ENCODE results near the gene IRX2.

The IRX2 gene

GRCh38 chr5:2755681-2756171, 4.2 kb upstream of the IRX2 start:
- DNase-seq, result no peak

DNA sequence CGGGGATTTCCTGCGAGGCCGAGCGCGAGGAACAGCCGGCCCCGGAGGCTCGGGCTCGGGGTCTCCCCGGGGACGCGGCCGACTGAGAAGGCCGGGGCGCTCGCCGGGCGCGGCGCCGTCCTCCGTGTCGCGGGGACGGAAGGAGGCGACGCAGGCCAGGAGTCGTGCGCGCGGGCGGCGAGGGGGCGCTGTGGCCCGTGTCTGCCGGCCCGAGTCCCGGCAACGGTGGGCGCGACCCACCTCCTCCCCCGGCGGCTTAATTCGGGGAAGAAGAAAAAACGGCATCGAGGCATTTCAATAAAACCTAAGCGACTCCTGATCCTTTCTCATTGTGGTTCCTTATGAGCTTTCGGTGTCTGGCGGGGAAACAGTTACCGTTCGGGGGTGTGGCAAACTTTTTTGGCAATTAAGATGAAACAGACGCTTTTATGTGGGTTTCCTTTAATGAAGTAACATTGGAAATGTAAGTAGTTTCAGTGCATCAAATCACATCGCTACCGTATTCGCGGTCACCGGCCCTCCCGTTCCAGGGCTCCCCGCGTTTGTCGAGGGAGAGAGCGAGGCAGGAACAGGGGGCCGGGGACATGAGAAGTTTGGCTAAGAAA, 3.7 kb upstream of the IRX2 start:
- DNase-seq, result no peak

DNA sequence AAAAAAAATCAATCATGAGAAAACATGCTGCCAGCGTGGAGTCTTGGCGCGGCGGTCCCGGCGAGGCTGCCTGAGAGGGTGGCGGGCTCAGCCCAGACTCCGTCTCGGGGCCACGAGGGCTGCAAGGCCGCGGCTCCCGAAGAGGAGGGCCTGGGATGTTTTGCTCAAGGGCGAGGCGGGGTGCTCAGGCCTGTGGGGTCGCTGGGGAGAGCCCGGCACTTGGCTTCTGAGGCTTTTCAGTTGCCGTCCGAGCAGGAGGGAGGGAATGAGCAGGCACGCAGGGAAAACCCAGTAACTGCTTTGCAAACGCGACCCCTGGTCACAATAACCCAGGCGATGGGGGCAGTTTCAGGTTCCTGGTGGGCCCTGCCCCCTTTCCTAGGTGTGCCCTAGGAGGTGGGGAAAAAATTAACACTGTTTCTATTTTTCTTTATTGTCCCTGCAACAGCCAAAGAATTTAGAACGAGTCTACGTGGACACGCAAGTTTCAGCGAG, 3.2 kb upstream of the IRX2 start:
- no peak for DNase-seq

DNA sequence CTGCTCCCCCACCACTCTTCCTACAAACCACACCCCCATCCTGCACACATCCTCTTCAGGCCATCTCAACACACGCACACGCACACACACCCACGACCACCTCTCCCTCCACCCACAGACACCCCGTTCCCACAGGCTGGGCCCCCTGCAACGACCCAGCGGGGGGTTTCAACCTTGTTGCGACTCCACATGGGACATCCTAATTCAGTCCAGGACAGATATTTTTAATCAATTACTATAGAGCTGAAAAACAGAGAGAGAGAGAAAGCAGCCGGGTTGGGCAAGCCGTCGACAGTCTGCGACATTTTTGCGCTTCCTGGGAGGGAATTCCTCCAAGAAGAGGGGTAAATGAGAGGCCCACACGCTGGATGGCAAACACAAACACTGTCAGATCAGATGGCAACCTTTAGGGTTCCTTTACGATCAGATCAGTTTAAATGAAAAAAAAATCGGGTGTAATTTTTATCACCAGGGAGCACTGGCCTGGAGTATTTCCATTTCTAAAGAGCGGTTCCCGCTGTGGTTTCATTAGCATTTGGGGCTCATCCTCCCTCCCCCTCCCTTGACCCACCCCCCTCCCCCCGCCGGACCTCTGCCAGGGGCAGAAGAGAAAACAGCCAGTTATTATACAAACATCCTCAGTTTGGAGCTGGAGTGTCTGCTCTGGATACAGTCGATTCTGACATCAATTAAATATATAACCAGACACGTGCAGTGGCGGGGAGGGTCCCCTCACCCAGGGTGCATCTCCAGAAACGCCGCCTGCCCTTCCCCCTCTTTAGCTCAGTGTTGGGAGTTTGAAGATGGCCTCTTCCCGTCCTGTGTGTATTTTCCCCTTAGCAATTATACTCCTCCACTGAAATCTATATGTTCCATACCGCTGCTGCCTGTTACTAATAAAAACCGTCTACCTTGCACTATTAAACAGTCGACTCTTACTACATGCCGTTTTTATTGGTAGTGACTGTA, 2.3 kb upstream of the IRX2 start:
- no peak for DNase-seq

DNA sequence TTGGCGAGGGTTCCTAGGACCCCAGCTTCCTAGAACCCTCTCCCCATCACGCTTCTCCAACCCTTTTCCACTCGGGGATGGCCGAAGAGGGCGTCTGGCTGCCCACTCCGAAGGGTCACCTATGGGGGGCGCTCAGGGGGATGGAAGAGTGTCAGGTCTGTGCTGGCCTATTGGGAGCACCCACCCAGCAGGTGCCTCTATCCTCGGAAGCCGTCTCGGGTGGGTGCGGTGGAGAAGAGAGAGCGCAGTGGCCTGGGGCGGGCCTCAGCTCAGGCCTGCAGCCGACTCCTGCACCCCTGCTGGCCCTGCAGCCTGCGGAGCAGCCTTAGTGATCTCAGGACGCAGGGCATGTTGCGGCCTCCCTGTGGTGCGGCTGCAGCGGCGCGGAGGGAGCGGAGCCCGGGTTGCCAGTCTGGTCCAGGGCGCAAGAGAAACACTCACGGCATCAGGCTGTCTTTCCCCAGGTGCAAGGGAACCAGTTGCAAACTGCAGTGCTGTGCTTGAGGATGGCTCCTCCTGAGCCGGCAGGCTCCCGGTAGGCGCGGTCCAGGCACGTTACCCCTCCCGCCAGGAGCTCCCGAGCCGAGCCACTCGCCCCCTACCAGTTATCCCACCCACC, 1.5 kb upstream of the IRX2 start:
- DNase-seq, result no peak

- no peak for DNase-seq
Measured at GRCh38 chr5:2752059-2752820, 763 bp upstream of the IRX2 start.

DNA sequence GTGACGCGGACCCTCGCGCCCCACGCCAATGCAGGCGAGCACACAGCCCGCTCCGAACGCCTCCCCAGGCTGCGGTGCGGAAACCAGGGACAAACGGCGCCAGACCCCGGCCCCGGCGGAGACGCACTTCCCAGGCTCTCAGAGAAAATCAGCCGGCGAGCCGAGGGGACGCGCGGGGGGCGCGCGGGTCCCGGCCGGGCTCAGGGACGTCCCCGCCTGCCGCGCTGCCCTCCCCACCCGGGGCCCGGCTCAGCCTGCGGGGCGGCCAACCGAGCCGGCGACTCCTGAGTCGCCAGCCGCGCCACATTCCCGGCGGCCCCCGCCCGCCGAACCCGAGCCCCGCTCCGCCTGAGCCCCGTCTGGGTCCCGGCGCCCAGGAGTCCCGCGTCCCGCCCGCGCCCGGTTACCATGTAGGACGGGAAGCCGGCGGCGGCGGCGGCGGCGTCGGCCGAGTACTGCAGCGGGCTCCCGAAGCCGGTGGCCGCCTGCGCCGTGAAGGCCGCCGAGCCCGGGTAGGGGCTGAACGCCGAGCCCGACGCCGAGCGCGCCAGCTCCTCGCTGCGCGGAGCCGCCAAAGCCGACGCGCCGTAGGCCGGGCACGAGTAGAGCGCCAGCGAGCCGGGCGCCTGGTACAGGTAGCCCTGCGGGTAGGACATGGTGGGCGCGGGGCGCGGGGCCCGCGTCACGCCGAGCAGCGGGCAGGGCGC, 566 bp downstream of the IRX2 start:
- DNase-seq, result no peak

DNA sequence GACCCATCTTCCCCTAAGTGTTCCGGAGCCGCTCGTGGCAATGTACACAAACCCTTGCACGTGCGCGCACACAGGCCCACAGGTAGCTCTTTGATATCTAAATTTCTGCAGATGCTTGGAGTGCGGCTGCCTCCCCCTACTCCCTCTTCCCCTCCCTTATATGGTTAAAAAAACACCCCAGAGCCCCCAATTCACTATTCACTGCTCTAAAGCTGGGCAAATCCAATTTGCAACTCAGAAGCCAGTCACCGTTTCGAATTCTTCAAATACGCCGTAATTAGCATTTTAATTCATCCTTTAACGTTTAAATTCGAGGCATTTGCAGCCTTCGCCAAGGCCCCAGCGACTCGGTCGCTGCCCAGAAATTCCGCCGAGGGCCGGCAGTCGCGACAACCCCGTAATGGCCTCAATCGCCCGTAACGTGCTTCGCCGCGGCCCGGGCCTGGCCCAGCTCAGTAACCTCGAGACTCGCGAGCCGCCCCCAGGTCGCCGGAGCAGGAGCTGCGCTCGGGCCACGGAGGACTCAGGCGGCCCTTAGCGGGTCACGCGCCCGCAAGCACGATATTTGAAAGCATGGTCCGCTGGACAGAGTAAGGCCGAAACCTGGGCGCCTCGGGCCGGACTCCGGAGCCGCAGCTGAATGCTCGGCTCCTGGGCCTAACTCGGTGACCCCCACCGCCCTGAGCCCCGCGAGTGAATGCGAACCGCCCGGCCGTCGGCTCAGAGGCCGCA, 1.3 kb downstream of the IRX2 start:
- DNase-seq, result no peak

DNA sequence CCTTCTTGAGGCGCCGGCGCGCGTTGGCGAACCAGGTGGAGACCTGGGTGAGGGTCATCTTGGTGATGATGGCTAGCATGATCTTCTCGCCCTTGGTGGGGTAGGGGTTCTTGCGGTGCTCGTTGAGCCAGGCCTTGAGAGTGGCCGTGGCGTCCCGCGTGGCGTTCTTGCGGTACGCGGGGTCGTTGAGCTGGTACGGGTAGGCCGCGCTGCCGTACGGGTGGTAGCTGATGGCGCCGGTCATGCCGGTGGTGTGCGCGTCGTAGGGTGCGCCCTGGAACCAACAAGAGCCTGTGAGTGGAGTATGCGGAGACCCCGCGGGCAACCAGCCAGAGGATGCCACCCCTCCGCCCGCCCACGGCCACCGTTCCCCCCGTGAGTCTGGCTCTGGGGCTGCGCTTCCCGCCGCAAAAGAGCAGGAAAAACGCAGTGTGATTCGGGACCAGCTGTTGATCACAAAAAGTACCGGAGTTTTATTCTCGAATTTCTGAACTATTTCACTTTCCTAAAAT, 1.9 kb downstream of the IRX2 start:
- DNase-seq, result no peak

DNA sequence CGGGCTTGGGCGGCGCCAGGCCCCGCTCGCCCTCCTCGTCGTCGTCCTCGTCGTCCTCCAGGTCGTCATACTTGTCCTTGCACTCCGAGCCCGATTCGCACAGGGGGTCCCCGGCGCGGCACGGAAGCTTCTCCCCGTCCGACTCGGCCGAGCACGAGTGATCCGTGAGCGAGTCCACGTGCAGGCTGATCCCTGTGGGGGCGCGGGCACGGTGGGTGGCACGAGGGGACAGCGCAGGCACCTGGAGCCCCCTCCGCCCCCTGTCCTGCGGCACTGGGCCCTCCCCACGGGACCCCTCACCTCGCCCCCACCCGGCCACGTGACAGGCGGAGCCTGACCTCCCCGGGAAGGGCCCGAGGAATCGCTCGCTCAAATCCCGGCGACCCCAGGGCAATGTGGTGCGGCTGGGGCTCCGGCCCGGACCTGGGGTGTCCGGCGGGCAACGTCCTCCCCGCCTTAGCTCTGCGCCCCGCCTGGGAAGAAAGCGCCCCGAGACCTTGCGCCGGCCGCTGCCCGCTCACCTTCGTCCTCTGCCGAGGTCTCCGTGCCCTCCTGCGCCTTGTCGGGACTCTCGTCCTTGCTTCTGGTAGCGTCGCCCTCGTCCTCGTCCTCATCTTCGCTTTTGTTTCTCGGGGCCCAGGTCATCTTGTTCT, 2.5 kb downstream of the IRX2 start:
- no peak for DNase-seq

- no peak for DNase-seq
Measured at GRCh38 chr5:2748179-2748860, 3.2 kb downstream of the IRX2 start.

DNA sequence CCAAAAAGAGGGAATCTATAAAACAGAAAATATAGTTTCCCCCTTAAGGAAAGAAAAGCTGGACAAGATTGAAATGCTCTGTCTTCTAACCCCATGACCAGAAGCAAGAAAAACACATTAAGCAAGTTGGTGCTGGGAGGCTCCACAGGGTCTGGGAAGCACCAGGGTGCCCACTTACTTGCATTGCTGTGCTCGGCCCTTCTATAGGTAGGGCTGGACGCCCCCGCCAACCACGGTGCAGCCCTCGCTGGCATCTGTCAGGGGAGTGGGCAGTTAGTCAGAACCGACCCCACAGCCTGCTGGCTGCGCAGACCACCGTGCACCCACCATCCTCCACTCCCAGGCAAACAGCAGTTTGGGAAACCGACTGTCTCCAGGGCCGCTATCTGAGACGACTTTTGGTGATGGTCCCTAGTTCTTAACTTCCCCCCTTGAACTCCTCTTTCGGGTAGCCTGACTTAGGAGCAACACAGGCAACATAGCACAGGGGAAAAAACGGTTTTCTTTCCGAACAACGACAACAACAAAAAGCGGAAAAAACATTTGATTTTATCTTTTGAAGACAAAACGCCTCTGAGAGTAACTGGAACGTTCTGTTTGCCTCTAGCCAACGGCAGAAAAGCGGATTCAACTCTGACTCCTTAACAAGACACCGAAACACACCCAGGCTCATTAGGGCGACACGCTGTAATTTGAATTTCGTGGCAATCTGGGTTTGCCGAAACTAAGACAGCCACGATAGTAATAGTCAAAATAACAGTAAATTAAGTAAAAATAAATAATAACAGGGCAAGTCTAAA, 3.9 kb downstream of the IRX2 start:
- no peak for DNase-seq

- DNase-seq, result no peak
Measured at GRCh38 chr5:2746561-2747032, 4.9 kb downstream of the IRX2 start.

DNA sequence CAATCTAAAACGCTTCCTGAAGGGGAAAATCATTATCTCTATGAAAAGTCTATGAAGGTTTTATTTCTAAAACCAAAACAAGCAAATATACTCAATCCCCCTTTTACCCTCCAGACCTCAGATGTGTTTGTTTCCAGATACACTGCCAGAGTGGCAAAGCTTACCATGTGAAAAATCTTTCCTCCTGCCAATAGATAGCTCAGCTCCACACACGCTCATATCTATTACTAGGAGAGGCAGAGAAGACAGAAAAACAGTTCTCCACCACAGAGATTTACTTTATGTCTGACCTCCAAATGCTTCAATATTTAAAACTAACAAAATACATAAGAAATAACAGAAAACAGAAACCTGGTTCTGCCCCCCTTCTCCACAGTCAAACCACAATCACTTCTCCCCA, 7.0 kb downstream of the IRX2 start:
- no peak for DNase-seq

DNA sequence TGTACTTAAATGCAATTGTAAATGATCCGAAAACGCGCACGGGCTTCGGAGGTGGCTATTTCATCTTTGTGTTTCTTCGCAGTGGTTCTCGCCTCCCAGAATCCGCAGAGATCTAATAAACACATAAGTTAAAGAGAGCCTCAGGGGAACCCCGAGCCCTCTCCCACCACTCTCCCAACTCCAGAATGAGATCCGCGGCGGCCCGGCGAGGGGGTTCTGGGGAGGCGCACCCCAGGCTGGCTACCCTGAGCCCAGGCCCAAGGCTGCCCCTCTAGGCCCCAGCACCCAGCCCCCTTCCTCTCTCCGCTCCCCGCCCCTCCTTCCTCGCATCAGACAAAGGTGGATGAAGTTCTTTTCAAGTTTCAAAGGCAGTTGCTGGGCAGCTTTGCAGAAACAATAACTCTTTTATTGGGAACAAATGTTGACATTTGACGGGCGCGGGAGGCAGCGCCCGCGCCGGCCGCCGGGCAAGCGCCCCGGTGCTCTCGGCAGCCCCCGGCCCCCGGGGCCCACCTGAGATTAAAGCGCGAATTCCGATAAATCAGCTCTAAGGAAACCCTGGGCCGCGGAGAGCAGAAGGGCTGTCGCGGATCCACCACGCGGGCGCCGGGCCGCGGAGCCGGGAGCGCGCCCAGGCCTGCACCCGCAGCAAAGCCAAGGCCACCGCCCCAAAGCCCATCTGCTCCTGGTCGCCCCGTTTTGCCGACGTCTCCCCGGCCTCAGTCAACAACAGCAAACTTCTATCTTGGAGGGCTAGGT, 8.4 kb downstream of the IRX2 start:
- DNase-seq, result no peak

- no peak for DNase-seq
Measured at GRCh38 chr5:2741956-2742355, 9.5 kb downstream of the IRX2 start.

DNA sequence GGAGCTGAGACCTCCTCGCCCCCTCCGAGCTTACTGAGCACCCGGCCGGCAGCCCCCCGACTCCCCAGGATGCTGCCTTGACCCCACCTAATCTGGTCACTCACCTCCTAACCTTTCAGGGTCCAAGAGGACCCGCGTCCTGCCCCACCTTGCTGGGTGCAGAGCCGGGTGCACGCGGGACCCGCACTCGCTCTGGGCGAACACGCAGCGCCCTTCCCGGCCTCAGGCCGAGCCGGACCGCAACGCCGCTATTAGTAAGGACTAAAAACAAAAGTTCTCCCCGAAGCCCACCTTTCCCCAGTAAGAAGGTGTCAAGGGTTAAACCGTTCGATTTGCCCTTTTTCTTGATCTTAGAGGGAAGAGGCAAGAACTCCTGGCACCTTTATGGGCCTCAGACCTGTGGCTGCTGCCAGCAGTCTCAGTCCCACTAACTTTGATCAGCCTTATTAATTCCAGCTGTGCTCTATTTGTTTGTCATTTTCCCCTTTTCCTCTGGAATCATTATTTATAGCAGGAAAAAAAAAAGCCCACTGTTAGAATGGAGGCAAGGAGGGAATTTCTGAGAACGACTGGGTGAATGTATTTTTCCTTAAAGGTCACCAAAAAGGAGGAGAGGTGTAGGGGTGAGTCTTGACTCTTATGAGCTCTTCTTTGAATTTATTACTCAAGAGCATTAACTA, 10.5 kb downstream of the IRX2 start:
- DNase-seq, result no peak

Measured in stimulated activated CD4-positive, alpha-beta T cell treated with anti-CD3 and anti-CD28 coated beads, Interleukin-2, amount 100 ng/mL, for 48 hours (primary cell).